Activated naive CD4-positive, alpha-beta T cell treated with Interleukin-2 at 50 U/mL for 16 hours (primary cell): ENCODE measurements around the gene NRXN3.
"Not testable (repeated sequence)": the region's sequence is repeated elsewhere in the genome, so short reads cannot be mapped to it uniquely, and the experiment has no call there.

Experiments used
- DNase-seq: peaks from one replicate; pipeline ENCODE4 v3.0.0-alpha.2; 2020

Gene NRXN3

GRCh38 chr14:78501909-78502308, 331.7 kb downstream of the NRXN3 start:
- no peak for DNase-seq

GRCh38 chr14:78508023-78508422, 337.9 kb downstream of the NRXN3 start:
- no peak for DNase-seq

GRCh38 chr14:78509516-78509915, 339.3 kb downstream of the NRXN3 start:
- DNase-seq = no peak

GRCh38 chr14:78512021-78512420, 341.8 kb downstream of the NRXN3 start:
- DNase-seq = no peak

GRCh38 chr14:78519863-78520262, 349.7 kb downstream of the NRXN3 start:
- DNase-seq = no peak

GRCh38 chr14:78524196-78524595, 354.0 kb downstream of the NRXN3 start:
- DNase-seq = no peak

- DNase-seq = no peak
Measured at GRCh38 chr14:78524766-78525165, 354.6 kb downstream of the NRXN3 start.

GRCh38 chr14:78530078-78530477, 359.9 kb downstream of the NRXN3 start:
- DNase-seq = no peak

GRCh38 chr14:78534141-78534540, 364.0 kb downstream of the NRXN3 start:
- DNase-seq = no peak

GRCh38 chr14:78535041-78535440, 364.9 kb downstream of the NRXN3 start:
- no peak for DNase-seq

- DNase-seq = not testable (repeated sequence)
Measured at GRCh38 chr14:78541788-78542187, 371.6 kb downstream of the NRXN3 start.

GRCh38 chr14:78543433-78543832, 373.3 kb downstream of the NRXN3 start:
- no peak for DNase-seq

GRCh38 chr14:78561074-78561473, 390.9 kb downstream of the NRXN3 start:
- DNase-seq = no peak

GRCh38 chr14:78566026-78566858, 396.1 kb downstream of the NRXN3 start:
- DNase-seq = peak; percentile 40

- DNase-seq = no peak
Measured at GRCh38 chr14:78566859-78567172, 396.6 kb downstream of the NRXN3 start.

GRCh38 chr14:78567343-78567742, 397.2 kb downstream of the NRXN3 start:
- DNase-seq = no peak

GRCh38 chr14:78573736-78574135, 403.6 kb downstream of the NRXN3 start:
- DNase-seq = not testable (repeated sequence)

- DNase-seq = no peak
Measured at GRCh38 chr14:78576437-78577166, 406.4 kb downstream of the NRXN3 start.

GRCh38 chr14:78581229-78581628, 411.1 kb downstream of the NRXN3 start:
- no peak for DNase-seq

- no peak for DNase-seq
Measured at GRCh38 chr14:78586681-78587080, 416.5 kb downstream of the NRXN3 start.

- no peak for DNase-seq
Measured at GRCh38 chr14:78588906-78589305, 418.7 kb downstream of the NRXN3 start.

GRCh38 chr14:78592616-78593219, 422.5 kb downstream of the NRXN3 start:
- no peak for DNase-seq

GRCh38 chr14:78593949-78594348, 423.8 kb downstream of the NRXN3 start:
- no peak for DNase-seq

GRCh38 chr14:78595797-78596196, 425.6 kb downstream of the NRXN3 start:
- DNase-seq = no peak
